Measurements from ENCODE around the gene TRIM28. TPM values are rescaled to one million over a fixed set of nuclear protein-coding genes. Genes with fewer than 3 reads are reported as not detected.

The TRIM28 gene
- total RNA-seq, 1 experiment from 2014 or later: 1,221 TPM

DNA sequence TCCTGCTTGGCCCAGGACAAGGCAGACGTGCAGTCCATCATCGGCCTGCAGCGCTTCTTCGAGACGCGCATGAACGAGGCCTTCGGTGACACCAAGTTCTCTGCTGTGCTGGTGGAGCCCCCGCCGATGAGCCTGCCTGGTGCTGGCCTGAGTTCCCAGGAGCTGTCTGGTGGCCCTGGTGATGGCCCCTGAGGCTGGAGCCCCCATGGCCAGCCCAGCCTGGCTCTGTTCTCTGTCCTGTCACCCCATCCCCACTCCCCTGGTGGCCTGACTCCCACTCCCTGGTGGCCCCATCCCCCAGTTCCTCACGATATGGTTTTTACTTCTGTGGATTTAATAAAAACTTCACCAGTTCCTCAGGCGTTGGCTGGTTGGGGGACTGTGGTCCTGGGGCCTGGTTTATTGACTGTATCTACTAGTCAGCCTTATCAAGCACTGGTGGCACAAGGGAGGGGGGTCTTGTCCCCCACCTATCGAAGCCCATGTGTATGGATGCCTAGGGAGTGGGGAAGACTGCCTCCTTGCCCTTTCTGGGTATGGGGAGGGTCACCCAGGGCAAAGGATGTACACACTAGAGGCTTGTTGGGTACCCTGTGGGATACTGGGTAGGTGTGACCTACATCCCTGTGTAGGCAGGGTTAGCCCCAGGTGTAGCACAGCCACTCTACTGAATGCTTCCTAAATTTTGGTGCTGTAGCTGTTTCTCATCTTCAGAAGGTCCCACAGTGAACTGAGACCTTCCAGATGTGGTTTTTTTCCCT, 6.7 kb downstream of the TRIM28 start (continued):
- TF ChIP-seq PRRX2 (CRISPR knock-in tag; IDR thresholded peaks at IDR 0.05) (no peak), ESRRA (CRISPR knock-in tag; IDR thresholded peaks at IDR 0.05; ENCODE audit: borderline replicate concordance) (no peak), ZMAT4 (CRISPR knock-in tag; IDR thresholded peaks at IDR 0.05) (no peak), GABPB1 (CRISPR knock-in tag; IDR thresholded peaks at IDR 0.05) (no peak)
- TF ChIP-seq, protein P1, sequence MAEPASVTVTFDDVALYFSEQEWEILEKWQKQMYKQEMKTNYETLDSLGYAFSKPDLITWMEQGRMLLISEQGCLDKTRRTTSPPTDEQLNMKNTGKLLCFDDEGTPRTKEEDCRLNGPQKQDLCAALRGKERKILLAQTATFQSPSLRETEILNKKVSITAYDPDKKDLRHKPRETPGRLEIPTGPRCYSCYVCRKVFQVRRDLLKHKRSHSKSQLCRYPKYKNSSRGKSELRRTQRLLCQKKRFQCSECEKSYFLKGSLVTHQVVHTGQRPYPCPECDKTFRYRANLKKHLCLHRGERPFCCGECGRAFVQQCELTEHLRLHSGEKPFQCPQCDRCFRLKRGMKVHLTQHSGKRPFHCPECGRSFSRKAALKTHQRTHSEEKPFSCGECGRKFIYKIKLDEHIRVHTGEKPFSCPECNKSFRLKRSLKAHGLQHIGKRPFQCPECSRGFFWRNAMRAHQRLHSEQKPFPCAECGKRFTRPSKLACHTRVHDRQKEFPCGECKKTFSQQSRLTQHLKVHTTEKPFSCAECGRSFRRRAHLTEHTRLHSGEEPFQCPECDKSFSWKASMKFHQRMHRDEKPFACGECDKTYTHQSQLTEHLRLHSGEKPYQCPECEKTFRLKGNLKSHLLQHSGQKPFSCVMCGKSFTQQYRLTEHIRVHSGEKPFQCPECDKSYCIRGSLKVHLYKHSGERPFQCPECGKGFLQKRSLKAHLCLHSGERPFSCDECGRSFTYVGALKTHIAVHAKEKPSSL (CRISPR knock-in tag; conservative IDR thresholded peaks at IDR 0.05): no peak

DNA sequence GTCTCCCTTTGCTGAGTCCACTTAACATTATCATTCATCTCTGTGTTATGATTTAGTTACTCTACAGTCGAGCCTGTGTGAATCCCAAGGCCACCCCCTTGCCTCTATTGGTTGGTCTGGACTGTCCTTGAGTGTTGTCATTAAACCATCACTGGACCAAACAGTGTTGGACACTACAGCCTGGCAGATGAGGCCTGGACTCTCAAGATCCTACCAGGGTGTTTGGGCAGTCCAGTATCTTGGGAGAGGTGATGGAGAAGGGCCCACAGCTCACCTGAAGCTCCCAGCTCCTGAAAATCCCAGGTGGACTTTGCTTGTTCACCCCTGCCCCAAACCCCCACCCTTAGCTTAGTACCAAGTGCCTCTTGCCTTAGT, 7.2 kb downstream of the TRIM28 start:
- TF ChIP-seq TEAD4 (CRISPR knock-in tag; IDR thresholded peaks at IDR 0.05): no peak
- no peak for TF ChIP-seq FOXP1 (CRISPR knock-in tag; IDR thresholded peaks at IDR 0.05; ENCODE audit: borderline replicate concordance)
- no peak for TF ChIP-seq ZNF317 (CRISPR knock-in tag; IDR thresholded peaks at IDR 0.05; ENCODE audit: borderline replicate concordance, low read depth)
- TF ChIP-seq, protein P2, sequence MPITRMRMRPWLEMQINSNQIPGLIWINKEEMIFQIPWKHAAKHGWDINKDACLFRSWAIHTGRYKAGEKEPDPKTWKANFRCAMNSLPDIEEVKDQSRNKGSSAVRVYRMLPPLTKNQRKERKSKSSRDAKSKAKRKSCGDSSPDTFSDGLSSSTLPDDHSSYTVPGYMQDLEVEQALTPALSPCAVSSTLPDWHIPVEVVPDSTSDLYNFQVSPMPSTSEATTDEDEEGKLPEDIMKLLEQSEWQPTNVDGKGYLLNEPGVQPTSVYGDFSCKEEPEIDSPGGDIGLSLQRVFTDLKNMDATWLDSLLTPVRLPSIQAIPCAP (CRISPR knock-in tag; IDR thresholded peaks at IDR 0.05): no peak
- no peak for TF ChIP-seq ETV6 (CRISPR knock-in tag; IDR thresholded peaks at IDR 0.05)
- no peak for TF ChIP-seq MAX (CRISPR knock-in tag; IDR thresholded peaks at IDR 0.05)
- no peak for TF ChIP-seq OVOL2 (CRISPR knock-in tag; IDR thresholded peaks at IDR 0.05; ENCODE audit: borderline replicate concordance)
- no peaks in the 10 kb centered on the region for H3K9me3 Mint-ChIP-seq
- ATAC-seq: no peak
- H3K27me3 Mint-ChIP-seq (ENCODE audit: low read depth): no peaks in the 10 kb centered on the region; the same call in 1 of the 2 replicates
- H3K4me3 Mint-ChIP-seq: no peak overlapping the region
- H3K27ac Mint-ChIP-seq: no peak overlapping the region
- no peak for DNase-seq (ENCODE audit: low spot score)
- POLR2A ChIA-PET: interaction anchor here (1.4 kb wide), 1 partner anchor 11 kb away, joined by 4 read pairs; no protein-coding TSS in a partner anchor
- H3K4me1 Mint-ChIP-seq: peaks cover 23% of the 10 kb centered on the region
- H3K36me3 Mint-ChIP-seq: peaks cover 70% of the 10 kb centered on the region
- CTCF ChIA-PET: interaction anchor here (1.4 kb wide), 1 partner anchor 31 kb away, joined by 9 read pairs; the partner anchor contains the start of gene ZBTB45

DNA sequence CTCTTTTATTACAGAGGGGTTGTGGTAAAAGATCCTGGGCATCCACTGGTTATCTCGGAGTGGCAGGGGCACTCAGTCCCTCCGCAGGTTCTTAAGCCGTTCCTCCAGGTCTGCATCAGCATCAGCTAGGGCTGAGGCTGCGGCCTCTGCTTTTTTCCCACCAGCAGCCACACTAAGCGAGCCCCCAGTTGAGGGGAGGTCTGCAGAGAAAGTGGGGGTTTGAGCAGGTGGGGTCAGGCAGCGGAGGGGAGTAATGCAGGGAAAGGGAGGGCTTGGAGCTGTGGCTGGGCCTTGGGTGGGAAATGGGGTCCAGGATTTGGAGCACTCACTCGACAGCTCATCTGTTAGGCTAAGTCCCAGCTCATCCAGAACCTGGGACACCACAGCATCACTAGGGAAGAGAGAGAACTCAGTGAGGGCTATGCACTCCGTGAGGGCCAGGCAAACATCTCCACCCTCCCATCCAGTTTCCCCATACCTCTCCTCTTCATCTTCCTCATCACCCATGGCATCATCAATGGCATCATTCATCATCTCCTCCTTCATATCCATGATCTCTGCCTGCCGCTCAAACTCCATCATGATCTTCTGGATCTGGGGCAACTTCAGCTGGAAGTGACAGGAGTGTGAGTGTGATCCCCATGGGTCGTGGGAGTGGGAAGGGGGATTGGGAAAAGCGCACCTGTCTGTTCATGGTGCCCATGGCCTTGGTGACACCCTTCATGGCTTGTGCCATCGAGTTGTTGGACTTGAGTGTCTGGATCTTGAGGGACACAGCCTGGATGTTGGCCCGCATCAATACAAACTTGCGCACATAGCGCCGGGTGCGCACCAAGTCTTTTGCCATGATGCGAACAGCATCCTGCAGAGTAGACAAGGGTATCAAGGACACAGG, 8.0 kb downstream of the TRIM28 start:
- no peak for DNase-seq (ENCODE audit: low spot score)

More for the DNA sequence above, 8.0 kb downstream of the TRIM28 start:
- ChIA-PET POLR2A (interaction anchor here (1.4 to 3.8 kb wide), 2 partner anchors 7 to 11 kb away, joined by 4 to 30 read pairs; partner anchors contain the start of gene TRIM28), CTCF (interaction anchor here (1.4 kb wide), 1 partner anchor 32 kb away, joined by 9 read pairs; the partner anchor contains the start of gene ZBTB45)
- H3K4me1 Mint-ChIP-seq: peaks cover 23% of the 10 kb centered on the region
- TF ChIP-seq SP1 (CRISPR knock-in tag; conservative IDR thresholded peaks at IDR 0.05) (no peak), GRHL2 (CRISPR knock-in tag; IDR thresholded peaks at IDR 0.05; ENCODE audit: insufficient replicate concordance, severe bottlenecking) (no peak), FOXK1 (CRISPR knock-in tag; IDR thresholded peaks at IDR 0.05) (no peak), ZNF416 (CRISPR knock-in tag; IDR thresholded peaks at IDR 0.05) (no peak), AR (CRISPR knock-in tag; IDR thresholded peaks at IDR 0.05) (0 out of 2 replicates have a peak, but pooled peaks have one; percentile 46), PRRX2 (CRISPR knock-in tag; IDR thresholded peaks at IDR 0.05) (0 out of 2 replicates have a peak, but pooled peaks have one; percentile 34), ZNF317 (CRISPR knock-in tag; IDR thresholded peaks at IDR 0.05; ENCODE audit: borderline replicate concordance, low read depth) (no peak)
- TF ChIP-seq, protein P2 (CRISPR knock-in tag; IDR thresholded peaks at IDR 0.05): no peak
- H3K36me3 Mint-ChIP-seq: peaks cover 70% of the 10 kb centered on the region
- no peak overlapping the region for H3K4me3 Mint-ChIP-seq
- no peak for ATAC-seq
- no peak overlapping the region for H3K27ac Mint-ChIP-seq
- H3K9me3 Mint-ChIP-seq: no peaks in the 10 kb centered on the region
- H3K27me3 Mint-ChIP-seq (ENCODE audit: low read depth): no peaks in the 10 kb centered on the region; the same call in 1 of the 2 replicates
